EL (cell line): ENCODE data around the gene CD247.
A peak's percentile ranks its signal among the peaks of the same experiment; 100 is the strongest.
"Not testable (repeated sequence)": the region's sequence is repeated elsewhere in the genome, so short reads cannot be mapped to it uniquely, and the experiment has no call there.

Experiments used
- DNase-seq: peaks from one replicate; pipeline ENCODE4 v3.0.0-alpha.2; 2016

The CD247 gene

DNA sequence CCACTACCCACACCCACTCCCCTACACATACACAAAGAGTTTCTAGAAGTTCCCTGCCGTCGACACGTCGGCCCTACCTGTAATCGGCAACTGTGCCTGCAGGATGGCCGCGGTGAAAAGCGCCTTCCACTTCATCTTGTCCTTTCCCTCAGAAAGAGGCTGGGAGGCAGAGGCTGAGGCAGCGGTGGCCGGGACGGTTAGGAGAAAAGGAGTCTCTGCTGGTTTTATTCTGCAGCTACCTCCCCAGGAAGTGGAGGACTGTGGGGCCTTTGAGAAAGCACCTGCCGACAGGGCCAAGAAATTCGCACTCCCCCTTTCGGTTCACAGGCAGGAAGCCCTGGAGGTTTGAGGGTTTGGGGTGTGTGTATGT, at the start of gene CD247:
Gene CD247 (minus strand): TSS at position 199 of the 370 bp plus-strand sequence. CDS start 64 bp downstream, at position 135.
- DNase-seq = no peak

DNA sequence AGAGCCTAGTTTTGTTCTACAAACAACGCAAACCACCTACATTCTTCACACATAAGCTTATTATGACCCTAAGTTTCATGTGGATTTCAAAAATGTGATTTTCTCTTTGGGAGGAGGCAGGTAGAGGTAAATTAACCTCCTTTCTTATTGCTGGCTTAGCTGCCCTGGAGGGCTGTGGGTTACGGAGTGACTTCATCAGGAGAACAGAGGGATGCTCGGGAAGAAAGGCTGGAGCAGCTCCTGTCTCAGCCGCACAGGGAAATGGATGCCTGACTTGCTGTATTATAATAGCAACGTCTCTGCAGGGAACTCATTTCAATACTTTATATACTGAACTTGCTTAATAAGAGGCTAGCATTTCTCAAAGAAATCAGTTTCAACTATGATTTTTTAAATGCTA, 49.3 kb upstream of the CD247 start:
- DNase-seq = no peak

DNA sequence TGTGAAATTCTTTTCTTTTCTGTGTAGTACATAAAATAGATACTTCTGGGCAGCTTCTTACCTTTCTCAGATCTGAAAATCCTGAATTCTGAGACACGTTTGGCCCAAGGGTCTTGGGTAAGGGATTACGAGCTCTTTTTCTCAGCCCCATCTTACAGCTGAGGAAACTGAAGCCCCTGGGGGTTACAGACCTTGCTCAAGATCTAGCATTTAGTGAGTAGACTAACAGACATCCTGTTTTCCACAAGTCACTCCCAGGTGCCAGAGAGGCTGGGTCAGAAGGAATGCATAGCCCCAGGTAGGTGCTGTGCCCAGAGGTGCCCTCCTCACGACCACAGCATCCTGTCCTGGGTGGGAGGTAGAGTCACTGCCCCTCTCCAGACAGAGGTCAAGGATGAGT, 48.4 kb upstream of the CD247 start:
- no peak for DNase-seq

DNA sequence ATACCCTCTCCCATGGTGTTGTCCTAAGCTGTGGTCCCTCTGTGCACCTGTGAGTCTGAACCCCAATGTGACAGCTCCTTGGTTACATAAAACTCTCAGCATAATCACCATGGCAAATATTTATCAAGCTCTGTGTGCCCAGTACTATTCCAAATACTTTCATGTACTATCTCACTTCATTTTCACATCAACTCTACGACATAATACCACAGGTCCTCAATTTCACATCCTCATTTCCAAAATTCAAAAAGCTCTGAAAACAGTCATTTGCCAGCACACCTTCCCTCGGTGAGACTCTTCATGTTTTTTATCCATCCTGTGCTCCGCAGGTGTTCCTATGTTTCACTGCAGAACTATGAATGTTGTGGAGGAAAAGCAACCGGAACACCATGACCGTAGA, 47.6 kb upstream of the CD247 start:
- no peak for DNase-seq

DNA sequence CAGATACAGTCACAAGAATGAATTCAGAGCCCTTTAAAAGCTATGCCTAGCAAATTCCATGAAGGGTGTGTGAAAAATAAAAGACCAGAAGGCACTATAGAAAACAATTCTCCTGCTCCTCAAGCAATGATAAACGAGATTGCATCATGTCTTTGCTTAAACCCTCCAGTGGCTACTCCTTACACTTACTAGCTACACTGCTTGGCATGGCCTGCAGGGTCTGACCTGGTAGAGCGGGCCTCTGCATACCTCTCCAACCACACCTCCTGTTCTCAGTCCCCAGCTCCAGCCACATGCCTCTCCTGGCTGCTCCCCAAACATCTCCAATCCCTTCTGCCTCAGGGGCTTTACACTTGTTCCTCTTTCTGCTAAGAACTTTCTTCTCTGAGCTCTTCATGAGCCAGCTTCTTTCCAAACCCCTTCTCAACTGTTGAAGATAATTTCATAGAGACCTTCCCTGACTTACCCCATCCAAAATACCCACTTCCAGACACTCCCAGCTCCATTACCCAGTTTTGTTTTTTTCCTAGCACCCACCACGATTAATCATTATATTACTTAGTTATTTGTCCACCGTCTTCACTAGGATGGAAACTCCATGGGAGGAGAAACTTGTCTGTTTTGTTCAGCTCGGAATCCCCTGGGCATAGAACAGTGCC, 46.4 kb upstream of the CD247 start:
- DNase-seq = peak; percentile 36

DNA sequence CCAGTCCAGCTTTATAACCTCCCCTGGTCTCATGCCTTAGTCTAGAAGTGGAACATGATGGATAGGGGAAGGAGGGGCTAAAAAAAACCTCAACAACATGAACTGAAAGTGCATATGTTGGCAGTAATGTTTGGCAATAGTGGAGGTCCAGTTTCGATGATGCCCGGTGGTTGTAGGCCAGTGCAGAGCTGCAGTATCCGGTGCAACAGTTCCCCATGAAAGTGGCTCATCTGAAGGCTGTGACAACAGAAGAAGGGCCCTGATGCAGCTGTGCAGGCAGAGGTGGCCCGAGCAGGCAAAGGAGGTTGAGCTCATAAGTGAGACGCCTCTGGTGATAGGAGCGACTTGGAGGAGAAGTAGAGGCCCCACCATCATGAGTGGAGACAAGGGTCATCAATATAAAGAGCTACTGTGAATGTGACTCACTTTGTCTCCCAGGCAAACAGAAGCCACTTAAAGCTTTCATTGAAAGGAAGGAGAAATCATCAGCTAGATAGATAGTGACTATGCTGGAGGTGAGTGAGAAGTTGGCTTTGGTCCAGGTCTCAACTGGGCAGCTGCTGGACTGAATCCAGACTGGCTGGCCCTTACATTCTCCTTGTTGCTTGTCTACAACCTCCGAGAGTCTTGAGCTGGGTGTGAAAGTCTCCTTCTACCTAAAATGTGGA, 45.4 kb upstream of the CD247 start:
- DNase-seq = no peak

DNA sequence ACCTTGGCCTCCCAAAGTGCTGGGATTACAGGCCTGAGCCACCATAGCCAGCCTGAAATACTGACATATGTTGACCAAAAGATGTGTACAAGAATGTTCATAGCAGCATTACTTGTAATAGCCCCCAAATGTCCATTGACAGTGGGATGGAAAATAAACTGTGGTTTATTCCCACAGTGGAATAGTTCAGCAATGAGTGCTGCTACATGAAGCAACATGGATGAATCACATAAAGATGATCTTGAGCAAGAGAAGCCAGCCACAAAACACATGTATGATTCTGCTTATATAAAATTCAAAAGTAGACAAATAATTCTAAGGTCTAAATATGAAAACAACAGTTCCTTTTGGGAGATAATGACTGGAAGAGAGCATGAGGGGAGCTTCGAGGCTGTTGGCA, 44.4 kb upstream of the CD247 start:
- DNase-seq = peak; percentile 10

DNA sequence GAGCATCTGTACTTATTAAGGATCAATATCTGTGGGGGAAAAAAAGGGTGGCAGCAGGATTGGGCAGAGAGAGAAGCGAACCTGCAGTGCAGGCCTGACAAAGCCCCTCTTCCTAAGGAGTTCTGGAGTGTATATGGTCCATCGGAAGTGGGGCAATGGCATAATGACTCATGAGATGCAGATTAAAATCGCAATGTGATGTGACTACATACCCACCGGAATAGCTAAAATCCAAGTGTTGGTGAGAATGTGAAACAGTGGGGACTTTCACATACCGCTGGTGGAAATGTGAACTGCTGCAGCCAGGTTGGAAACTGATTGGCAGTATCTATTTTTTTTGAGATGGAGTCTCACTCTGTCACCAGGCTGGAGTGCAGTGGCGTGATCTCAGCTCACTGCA, 43.4 kb upstream of the CD247 start:
- no peak for DNase-seq

DNA sequence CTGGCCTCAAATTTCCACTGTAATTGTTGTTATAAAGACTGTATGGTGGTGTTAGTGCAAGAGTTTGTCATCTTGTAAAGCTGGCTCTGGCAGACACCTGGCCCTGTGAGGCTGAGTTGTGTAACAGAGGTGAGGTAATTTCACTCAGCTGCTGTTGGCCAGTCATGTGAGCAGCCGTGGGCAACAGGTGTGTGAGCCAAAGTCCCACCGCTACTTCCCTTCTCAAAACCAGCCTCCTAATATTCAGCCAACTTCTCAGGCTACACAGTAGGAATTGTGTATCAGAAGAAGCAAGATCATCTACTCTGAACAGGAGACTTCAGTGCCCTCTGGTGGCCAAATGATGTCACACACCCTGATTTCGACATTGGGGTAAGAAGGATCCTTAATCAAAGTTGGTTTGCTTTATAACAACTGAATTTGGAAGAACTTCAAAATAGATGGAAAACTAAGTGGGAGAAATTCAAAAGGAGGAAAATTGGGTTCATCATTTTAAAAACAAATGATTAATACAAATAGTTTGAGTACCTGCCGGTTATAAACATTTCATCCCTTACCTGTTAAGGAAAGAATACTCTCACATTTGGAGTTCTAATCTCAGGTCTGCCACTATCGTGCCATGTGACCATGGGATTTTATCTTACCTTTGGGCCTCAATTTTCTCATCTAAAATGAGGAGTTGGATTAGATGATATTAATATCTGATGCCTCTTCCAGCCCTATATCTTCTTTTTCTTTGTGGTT, 37.8 kb upstream of the CD247 start:
- DNase-seq = peak; percentile 71

DNA sequence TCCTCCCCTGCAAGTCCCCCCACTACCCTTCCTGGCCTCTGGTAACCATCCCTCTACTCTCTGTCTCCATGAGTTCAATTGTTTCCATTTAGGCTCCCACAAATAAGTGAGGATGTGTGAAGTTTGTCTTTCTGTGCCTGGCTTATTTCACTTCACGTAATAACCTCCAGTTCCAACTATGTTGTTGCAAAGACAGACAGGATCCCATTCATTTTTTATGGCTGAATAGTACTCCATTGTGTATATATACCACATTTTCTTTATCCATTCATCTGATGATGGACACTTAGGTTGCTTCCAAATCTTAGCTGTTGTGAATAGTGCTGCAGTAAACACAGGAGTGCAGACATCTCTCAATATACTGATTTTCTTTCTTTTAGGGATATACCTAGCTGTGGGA, 36.7 kb upstream of the CD247 start:
- not testable (repeated sequence) for DNase-seq

DNA sequence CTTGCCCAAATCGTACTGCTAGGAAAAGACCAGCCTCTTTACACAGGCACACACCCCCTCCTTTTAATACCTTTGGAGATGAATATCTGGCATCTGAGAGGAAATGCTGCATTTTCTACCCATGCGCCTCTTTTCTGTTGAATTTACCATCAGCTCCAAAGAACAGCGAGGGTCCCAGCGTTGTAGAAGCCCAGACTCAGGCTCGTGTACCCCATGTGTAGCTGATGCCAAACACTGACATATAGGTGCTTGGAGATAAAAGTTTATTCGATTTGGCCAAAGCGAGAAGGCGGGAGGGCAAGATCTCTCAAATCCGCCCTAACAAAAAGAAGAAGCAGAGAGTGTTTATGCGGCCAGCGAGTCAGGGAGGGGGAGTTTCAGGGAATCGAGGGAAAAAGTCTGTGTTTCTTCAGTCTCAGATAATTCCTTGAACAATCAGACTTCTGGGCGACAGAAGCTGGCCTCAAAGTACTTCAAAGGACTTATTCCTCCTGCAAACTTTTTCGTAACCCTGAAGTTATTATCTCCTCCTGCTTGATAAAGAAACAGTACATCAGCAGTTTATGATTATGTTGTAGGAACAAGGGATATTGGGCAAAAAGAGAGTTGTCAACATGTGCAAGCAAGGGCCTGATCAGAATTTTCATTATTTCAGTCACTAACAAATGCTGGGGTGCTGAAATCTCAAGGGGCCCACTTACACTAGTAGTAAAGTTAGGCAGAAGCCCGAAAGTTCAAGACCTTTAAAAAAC, 35.9 kb upstream of the CD247 start:
- no peak for DNase-seq

DNA sequence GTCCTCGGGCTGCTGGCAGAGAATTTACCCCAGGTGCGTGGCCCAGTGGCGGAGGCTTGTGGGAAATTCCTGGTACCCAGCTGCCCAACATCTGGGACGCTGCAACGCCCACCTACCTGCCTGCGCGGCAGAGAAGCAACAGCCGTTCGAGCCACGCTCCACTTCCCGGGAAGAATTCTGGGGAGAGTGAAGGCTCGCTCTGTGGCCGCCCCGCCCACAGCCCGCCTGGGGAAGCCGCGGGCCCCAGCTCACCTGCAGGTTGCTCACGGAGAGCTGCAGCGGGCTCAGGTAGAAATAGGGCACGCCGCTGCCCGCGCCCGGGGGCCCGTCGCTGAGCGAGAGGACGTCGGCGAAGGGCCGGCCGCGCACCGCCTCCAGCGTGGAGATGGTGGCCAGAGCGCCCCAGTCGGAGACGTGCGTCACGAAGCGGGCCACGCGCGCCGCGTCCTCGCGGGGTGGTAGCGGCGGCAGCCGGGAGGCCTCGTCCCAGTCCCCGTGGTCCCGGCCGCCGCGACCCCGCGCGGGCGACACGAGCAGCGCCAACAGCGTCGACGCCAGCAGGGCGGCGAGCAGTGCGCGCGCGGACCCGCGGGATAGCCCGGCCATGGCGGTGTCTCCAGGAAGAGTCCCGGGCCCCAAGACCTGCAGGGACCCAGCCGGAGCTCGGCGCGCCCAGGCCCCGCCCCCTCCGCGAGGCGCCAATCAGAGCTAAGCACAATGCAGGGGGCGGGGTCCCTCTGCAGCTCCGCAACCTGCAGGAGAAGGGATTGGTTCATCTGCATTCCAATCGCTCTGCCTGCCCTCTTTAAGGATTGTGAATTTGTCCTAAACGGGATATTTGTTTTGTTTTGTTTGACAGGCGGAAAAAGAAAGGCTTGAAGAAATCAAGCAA, 35.1 kb upstream of the CD247 start, which contains the start of gene CREG1:
Gene CREG1 (minus strand): TSS at position 627 of the 892 bp plus-strand sequence.
- DNase-seq = peak; percentile 93

DNA sequence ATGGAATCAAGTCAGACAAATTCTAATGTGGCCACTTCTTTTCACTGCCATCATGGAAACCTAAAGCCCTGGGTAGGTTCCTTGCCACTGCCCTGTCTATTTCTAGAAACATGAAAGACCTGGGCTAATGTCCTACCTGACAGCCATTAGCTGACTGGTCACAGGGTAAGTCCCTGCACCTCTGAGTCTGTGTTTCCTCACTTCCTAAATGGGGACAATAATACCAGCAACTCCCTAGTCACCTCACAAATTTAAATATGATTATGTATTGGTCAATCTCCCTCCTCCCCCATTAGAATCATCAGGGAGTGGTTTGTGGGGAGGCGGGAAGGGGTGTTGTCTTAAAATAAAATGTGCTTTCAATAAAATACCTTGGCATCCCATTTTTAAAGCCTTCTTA, 33.0 kb upstream of the CD247 start:
- no peak for DNase-seq

DNA sequence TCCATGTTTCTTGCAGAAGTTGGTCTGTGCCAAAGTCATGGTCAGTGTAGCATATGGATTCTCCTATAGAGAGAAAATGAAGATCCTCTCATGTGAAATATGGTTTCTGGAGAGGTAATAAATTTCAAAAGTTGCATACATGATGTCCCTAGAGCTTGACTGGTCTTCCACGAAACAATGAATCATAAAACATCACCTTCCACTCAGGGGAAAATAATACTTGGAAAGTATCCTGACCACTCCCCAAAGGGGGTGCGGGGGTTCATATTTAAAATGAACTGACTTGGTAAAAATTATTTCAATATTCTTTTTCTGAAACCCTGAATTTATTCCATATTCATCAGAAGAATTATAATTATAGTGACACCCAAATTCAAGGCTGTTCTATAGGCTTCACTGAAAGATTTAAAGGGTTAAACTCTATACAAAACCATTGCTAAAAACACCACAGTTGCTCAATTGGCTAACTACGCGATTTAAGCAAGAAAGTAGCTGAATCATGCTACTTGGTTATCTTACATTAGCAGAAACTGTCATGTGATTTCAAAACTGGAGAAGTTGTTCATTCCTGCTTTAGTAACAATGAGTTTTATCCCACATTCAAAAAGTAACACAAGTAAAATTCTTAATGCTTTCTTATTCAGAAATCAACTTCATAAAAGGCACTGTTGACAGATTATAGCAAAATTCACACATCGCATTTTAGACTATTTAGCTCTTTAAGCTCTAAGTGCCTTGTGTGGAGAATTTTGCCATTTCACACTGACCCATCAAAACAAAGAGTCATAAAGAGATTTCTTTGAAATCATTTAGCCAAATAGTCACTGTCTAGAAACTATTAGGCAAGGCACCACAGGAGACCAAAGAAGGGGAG, 30.0 kb upstream of the CD247 start:
- DNase-seq = no peak

DNA sequence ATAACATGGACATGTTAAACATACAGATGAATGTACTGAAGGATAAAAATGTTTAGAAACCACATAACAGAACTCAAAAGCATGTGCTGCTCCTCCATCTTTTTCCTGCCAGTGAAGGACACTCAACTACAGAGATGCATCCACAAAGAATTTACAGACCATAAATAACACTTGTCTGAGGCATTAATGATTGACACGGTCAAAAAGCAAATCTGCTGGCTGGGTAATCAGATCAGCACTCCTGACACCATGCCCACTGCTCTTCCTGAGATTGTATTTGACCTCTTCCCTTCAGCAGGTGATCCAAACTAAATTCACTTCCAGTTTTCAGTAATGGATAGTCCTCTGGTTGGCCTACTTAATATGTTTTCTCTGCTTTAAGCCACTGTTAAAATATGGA, 28.6 kb upstream of the CD247 start:
- DNase-seq = no peak

DNA sequence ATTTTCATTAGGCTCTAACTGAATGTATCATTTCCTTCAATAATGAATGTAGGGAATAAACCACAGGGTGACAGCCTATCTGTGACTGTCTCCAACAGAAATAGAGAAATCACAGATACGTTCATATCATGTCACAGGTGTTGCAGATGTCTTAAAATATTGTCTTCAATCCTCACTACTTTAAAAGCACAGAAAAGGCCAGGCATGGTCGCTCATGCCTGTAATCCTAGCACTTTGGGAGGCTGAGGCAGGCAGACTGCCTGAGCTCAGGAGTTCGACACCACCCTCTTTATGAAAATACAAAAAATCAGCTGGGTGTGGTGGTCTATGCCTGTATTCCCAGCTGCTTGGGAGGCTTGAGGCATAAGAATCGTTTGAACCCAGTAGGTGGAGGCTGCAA, 27.0 kb upstream of the CD247 start:
- DNase-seq = no peak

DNA sequence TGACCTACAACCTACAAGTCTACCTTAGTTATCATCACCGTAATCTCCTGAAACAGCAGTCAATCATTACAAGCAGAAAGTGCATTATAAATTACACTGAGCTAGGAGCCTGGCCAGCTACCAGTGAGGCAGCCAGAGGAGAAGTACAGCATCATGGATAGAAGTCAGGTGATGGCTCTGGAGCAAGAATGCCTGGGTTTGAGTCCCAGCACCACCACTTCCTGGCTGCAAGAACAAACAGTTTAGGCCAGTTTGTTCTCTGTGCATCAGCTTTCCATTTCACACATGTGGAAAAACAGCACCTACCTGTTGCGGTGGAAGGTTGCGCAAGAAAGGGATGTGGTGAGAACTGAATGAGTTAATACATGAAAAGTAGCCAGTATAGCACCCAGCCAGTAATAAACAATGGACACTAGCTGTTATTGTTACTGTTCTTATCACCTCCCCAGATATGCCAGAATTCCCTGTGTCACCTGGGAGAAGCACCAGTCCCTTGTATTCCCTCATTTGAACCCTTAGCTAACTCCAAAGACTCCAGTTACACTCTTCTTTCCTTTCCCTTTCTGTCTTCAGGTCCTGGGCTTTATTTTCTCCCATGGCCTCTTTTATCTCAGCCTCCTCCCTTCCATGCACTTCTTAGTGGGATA, 26.2 kb upstream of the CD247 start:
- DNase-seq = no peak

DNA sequence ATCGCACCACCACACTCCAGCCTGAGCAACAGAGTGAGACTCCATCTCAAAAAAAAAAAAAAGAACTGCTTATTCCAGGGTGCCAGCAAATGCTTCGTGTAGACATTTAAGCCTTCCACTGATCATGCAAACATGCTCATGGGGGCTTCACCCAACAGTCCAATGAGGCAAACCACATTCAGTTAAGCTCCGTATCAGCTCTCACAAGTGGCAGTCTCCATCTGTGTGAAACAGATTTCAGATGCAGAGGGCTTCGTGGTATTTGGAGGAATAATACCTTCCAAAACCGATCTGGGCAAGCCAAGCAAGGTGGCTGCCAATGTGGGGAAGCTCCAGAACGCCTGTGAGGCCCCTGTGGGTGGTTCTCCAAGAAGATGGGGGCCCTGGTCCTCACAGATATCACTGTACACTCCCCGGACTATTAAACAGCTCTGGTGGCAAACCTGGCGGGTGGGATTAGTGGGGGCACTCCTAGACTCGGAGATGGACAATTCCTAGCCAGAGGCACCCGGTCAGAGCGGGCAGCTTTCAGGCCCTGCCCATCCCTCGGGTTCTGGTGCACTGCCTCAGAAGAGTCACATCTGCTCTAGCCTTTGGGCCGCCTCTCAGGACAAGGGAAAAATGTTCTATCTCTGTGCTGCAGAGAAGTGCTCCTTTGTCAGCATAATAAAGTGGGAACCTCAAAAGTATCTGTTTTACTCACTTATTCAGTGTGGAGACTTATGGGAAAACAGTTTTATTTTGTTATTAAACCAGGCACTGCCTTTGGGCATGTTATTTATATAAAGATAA, 25.1 kb upstream of the CD247 start:
- DNase-seq = no peak

DNA sequence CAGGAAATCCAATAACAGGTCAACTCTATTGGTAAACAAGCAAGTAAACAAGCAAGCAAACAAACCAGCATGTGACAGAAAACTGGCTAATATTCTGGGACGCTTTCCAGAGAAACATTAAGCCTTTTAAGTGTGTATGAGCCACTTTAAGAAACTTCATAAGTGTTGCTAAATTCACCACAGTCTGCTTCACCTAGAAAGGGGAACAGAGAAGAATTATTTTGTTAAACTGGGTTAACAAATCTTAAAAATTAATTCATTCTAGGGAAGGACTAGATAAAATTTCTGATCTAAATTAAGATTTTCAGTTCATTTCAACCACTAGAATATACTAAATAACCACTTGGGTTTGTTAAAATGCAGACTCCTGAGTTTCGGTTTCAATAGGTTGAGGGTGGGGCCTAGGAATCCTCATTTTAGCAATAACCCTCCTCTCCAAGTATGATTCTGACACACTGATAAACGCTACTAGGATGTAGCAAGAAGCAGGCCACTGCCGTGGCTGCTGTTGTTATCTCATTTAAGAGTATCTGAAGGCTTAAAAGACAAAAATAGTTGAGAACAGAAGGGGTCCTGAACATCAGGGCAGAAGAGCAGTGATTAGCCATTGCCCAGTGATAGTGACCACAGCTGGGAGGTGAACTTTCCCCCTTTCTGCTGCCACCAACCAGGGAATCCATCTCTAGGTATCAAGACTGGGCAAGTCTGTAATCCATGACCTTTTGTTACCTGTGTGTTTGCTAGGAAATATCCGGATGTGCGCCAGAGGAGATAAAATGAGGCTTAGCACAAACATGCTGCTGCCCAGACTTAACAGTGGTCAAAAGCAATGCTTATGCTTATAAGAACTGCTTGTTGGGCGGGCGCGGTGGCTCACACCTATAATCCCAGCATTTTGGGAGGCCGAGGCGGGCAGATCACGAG, 24.0 kb upstream of the CD247 start:
- no peak for DNase-seq
